Thoracic aorta (tissue), 2 donors: Measurements from ENCODE around the gene RELL2. TPM values are rescaled to one million over a fixed set of nuclear protein-coding genes. Genes with fewer than 3 reads are reported as not detected.
A peak's percentile ranks its signal among the peaks of the same experiment; 100 is the strongest.

Source experiments
- ATAC-seq: fragments of 150-250 bp; one replicate; pipeline ENCODE4 v1.8.0; 2017; ENCODE audit warnings: low read depth; ENCODE audit not compliant: insufficient number of reproducible peaks, low FRiP score
- DNase-seq: peaks from one replicate; pipeline ENCODE4 v3.0.0-alpha.2; 2020; ENCODE audit warnings: low spot score
- H3K27ac ChIP-seq, 2 donors: fragments of 200-600 bp; sonication (generic); 1 replicate in 1 of 2; 2 replicates in 1 of 2; pipeline ENCODE4 v1.5.1; 2016; ENCODE audit warnings: mild to moderate bottlenecking in 2 of 2, moderate library complexity in 2 of 2
- H3K27me3 ChIP-seq: fragments of 200-600 bp; sonication (generic); replicated peaks from 2 replicates; pipeline ENCODE4 v1.6.0; 2016; ENCODE audit warnings: mild to moderate bottlenecking; ENCODE audit not compliant: insufficient read depth
- H3K36me3 ChIP-seq: fragments of 200-600 bp; sonication (generic); one replicate; pipeline ENCODE4 v1.5.1; 2016
- H3K4me1 ChIP-seq, 2 donors: fragments of 200-600 bp; sonication (generic); 1 replicate in 1 of 2; 2 replicates in 1 of 2; pipeline versions ENCODE4 v1.5.1 to v1.6.0; 2016; ENCODE audit warnings: low read depth in 2 of 2, mild to moderate bottlenecking in 1 of 2; ENCODE audit not compliant: control insufficient read depth in 1 of 2
- H3K4me3 ChIP-seq: fragments of 200-600 bp; sonication (generic); 2 replicates; pipeline ENCODE4 v1.5.1; 2016; ENCODE audit warnings: mild to moderate bottlenecking
- H3K9me3 ChIP-seq: fragments of 200-600 bp; sonication (generic); 2 replicates; pipeline ENCODE4 v1.5.1; 2016
- total RNA-seq, 2 donors: library from RNA; depleted of rRNA; stranded (reverse); fragments of >200 nt; gene quantifications; one replicate each; pipeline versions ENCODE4 v1.1.0 to v1.2.3, GENCODE V29; 2016
- TF ChIP-seq, protein P1 (sequence below): fragments of 200-600 bp; sonication (generic); IDR thresholded peaks from one replicate; pipeline ENCODE4 v1.5.1; 2019; ENCODE audit warnings: antibody characterized with exemption

Gene RELL2
- total RNA-seq, 2 donors from 2014 or later = 1.6 to 3.2 TPM

DNA sequence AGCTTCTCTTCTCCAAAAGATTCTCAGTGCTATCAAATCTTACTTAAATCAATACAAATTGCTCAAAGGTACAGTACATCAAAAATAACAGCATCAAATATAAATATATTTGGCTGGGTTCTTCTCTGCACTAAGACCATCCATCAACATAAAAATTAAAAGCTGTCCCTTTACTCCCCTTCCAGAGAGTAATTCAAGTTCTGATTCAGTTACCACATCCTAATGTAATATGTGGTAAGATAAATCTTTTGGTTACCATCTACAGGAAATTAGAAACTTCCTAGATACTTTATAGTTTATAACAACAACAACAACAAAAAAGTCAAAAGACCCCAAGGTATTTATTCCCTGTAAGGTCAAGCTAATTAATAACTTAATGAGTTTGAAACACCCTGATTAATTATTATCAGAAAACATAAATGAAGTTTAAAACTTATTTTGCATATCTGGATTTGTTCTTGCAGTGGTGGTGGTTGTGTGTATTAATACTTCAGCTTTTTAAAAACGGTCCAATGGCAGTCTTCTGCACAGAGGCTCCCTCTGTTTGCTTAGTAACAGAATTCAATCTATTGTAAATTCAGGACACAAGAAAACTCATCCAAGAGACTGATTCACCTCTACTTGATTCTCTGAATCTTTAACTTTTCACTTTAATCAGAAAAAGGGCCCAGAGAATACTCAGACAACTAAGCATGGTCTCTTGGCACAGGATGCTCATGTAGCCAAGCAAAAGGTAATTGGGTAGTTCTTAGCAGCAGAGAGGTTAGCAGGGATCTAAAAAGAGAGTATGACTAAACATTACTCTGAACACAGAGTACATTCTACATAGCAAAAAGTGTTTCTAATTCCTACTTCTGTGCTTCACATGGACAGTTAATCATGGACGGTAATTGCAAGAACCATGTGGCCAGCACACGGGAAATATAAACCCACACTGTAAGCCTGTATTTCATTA lies 38.1 kb upstream of the RELL2 start:
- H3K27ac ChIP-seq = peak overlapping the region; percentile 64 to 81

DNA sequence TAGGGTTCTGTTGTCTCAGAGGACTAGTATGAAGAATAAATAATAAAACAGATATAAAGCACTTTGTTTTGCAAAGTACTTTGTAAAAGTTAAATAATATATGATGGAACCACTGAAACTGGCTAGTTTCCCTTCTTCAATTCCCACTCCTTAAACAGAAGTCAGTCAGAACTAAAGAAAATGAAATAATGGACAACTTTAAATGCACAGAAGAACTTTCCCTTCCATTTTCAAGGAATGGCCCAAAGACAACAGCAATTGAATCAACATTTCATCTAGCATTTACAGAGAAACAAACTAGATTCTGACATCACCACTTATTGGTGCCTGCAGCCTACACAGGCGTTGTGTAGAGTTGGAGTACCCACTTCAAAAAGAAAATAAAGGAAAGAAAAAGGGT lies 34.2 kb upstream of the RELL2 start:
- Histone ChIP-seq H3K27me3 (no peaks in the 10 kb centered on the region), H3K9me3 (no peaks in the 10 kb centered on the region), H3K27ac (no peak overlapping the region), H3K4me3 (no peak overlapping the region), H3K36me3 (no peaks in the 10 kb centered on the region), H3K4me1 (peaks cover 53 to 57% of the 10 kb centered on the region in 2 donors)
- TF ChIP-seq, protein P1, sequence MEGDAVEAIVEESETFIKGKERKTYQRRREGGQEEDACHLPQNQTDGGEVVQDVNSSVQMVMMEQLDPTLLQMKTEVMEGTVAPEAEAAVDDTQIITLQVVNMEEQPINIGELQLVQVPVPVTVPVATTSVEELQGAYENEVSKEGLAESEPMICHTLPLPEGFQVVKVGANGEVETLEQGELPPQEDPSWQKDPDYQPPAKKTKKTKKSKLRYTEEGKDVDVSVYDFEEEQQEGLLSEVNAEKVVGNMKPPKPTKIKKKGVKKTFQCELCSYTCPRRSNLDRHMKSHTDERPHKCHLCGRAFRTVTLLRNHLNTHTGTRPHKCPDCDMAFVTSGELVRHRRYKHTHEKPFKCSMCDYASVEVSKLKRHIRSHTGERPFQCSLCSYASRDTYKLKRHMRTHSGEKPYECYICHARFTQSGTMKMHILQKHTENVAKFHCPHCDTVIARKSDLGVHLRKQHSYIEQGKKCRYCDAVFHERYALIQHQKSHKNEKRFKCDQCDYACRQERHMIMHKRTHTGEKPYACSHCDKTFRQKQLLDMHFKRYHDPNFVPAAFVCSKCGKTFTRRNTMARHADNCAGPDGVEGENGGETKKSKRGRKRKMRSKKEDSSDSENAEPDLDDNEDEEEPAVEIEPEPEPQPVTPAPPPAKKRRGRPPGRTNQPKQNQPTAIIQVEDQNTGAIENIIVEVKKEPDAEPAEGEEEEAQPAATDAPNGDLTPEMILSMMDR = no peak
- ATAC-seq (no peak), DNase-seq (no peak)

More for the DNA sequence above, 38.1 kb upstream of the RELL2 start:
- H3K4me3 ChIP-seq = no peak overlapping the region
- H3K36me3 ChIP-seq = no peaks in the 10 kb centered on the region
- no peaks in the 10 kb centered on the region for H3K27me3 ChIP-seq
- no peaks in the 10 kb centered on the region for H3K9me3 ChIP-seq
- TF ChIP-seq, protein P1 = no peak
- ATAC-seq (peak; percentile 75), DNase-seq (no peak)
- peaks cover 22 to 29% of the 10 kb centered on the region in 2 donors for H3K4me1 ChIP-seq

DNA sequence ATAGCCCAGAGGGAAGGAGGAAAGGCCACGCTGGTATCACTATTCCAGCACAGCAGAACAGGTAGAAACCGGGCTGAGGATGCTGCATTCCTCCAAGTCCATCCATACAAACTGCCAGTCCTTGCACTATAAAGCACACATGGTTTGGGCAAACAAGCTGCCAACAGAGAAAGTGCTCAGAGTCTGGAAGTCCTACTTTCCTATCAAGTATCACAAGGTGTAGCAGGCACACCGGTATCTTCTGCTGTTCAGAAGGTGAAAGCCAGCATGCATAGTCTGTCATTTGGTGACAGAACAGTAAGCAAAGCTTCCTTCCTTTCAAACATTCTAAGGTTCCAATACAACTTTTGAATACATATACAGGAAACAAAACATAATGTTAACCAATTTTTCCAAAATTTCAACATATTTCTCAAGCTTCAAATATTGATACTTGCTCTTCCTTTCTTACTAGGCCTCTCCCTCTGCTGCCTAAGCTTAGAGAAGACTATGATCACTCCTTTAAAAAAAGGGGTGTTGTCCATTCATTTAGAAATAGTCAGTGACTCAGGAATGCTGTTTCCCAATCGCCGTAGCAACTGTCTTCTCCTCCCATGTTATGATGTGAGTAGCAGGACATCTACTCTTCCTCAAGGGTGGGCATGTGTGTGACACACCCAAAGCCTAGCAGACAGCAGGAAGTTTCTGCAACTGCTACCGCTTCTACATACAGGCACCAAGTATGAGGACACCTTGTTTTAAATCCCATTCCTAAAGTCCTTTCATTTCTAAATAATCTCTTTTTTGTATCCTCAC lies 32.7 kb upstream of the RELL2 start:
- DNase-seq (peak; percentile 57), ATAC-seq (peak; percentile 67)
- Histone ChIP-seq H3K36me3 (no peaks in the 10 kb centered on the region), H3K4me1 (peaks cover 43 to 50% of the 10 kb centered on the region in 2 donors), H3K9me3 (no peaks in the 10 kb centered on the region), H3K27me3 (no peaks in the 10 kb centered on the region), H3K4me3 (peak overlapping the region; percentile 24), H3K27ac (peak overlapping the region in 1 of 2 donors; percentile 85)
- TF ChIP-seq, protein P1 = no peak

DNA sequence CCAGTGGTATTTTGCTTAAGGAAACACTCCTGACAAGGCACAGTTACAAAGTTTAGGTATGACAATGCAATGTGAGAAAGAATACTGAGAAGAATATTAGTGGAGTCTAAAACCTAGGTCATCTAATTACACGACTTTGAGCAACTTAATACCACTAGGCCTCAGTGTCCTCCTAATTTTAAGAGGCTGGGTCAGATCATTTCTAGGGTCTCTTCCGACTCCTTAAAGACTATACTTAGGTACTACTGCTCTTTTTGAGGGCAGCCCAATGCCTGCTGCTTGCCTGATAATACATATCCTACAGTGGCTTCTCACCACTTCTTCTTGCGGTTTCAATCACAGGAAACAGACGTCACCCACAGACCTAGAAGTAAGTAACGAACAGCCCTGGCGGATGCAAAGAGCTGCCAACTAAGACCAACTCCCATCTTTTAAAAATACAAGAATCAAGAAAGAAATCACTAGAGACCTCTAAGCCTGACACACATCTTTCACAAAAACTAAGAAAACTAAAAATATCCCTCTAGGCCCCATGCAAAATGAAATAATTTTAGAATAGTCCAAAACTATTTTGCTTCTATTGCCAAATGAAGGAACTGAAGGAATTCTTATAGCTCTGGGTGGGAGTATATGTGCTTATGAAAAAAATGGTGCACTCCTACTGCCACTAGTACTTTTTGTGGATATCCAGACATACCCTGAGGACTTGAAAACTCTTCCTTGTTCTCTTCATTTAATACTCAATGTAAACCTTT lies 31.1 kb upstream of the RELL2 start:
- H3K4me1 ChIP-seq = peaks cover 32 to 39% of the 10 kb centered on the region in 2 donors
- H3K4me3 ChIP-seq = peak overlapping the region; percentile 43
- TF ChIP-seq, protein P1 = no peak
- ATAC-seq (peak; percentile 67), DNase-seq (peak; percentile 14)
- no peaks in the 10 kb centered on the region for H3K36me3 ChIP-seq
- H3K27me3 ChIP-seq = no peaks in the 10 kb centered on the region
- peak overlapping the region; percentile 58 to 85 for H3K27ac ChIP-seq
- H3K9me3 ChIP-seq = no peaks in the 10 kb centered on the region
